K562 (cell line): ENCODE results near the gene PYY. TPM values are rescaled to one million over a fixed set of nuclear protein-coding genes. Genes with fewer than 3 reads are reported as not detected.

ENCODE experiments used
- BMI1 ChIP-seq: fragments of 150-350 bp; IDR thresholded peaks from 2 replicates; pipeline ENCODE4 v1.6.1; 2014; ENCODE audit warnings: low read length
- CEBPB ChIP-seq: fragments of 450-650 bp; IDR thresholded peaks from 2 replicates; pipeline ENCODE4 v1.6.1; 2016; ENCODE audit warnings: missing genetic modification characterization, missing compliant biosample characterization
- GATA2 ChIP-seq: sonication (generic); formaldehyde crosslinking; IDR thresholded peaks from 2 replicates; pipeline ENCODE4 v1.4.0; 2020; ENCODE audit warnings: mild to moderate bottlenecking, missing genetic modification reagents
- MEIS2 ChIP-seq: fragments of 450-650 bp; IDR thresholded peaks from 2 replicates; pipeline ENCODE4 v1.6.1; 2014; ENCODE audit warnings: mild to moderate bottlenecking; ENCODE audit not compliant: partially characterized antibody
- NCOA1 ChIP-seq: fragments of 450-650 bp; IDR thresholded peaks from 2 replicates; pipeline ENCODE4 v1.6.1; 2016; ENCODE audit warnings: low read depth
- NR1H2 ChIP-seq: sonication (generic); formaldehyde crosslinking; IDR thresholded peaks from 2 replicates; pipeline ENCODE4 v1.4.0; 2020; ENCODE audit warnings: mild to moderate bottlenecking, missing genetic modification reagents
- NUFIP1 ChIP-seq: fragments of 450-650 bp; IDR thresholded peaks from 2 replicates; pipeline ENCODE4 v1.6.1; 2018; ENCODE audit not compliant: partially characterized antibody
- POLR2A ChIP-seq: fragments of 450-650 bp; conservative IDR thresholded peaks from 2 replicates; pipeline ENCODE4 v1.6.1; 2016
- POLR3G ChIP-seq: IDR thresholded peaks from 2 replicates; pipeline ENCODE4 v1.6.1; 2011; ENCODE audit not compliant: insufficient read length, insufficient replicate concordance; ENCODE audit errors: extremely low read depth
- RBM22 ChIP-seq: fragments of 200-400 bp; formaldehyde crosslinking; IDR thresholded peaks from 2 replicates; pipeline ENCODE4 v1.6.1; 2018; ENCODE audit warnings: low read length, low read depth; ENCODE audit not compliant: poor library complexity, severe bottlenecking
- SAFB2 ChIP-seq: fragments of 200-400 bp; formaldehyde crosslinking; IDR thresholded peaks from 2 replicates; pipeline ENCODE4 v1.6.1; 2018; ENCODE audit warnings: borderline replicate concordance, low read length, low read depth, moderate library complexity; ENCODE audit not compliant: severe bottlenecking
- SRF ChIP-seq, 2 experiments: fragments of 250-450, 450-650 bp in 1 of 2; sonication (Bioruptor Pico) in 1 of 2; sonication (generic) in 1 of 2; formaldehyde crosslinking; IDR thresholded peaks; 2 replicates each; pipeline versions ENCODE4 v1.5.0 to v1.5.1; 2020 to 2022; ENCODE audit warnings: mild to moderate bottlenecking in 1 of 2, missing genetic modification reagents in 1 of 2
- TAF9B ChIP-seq: fragments of 450-650 bp; IDR thresholded peaks from 2 replicates; pipeline ENCODE4 v1.6.1; 2018; ENCODE audit warnings: mild to moderate bottlenecking; ENCODE audit not compliant: partially characterized antibody
- TBL1XR1 ChIP-seq, 2 experiments: IDR thresholded peaks; 2 replicates each; pipeline ENCODE4 v1.6.1; 2012; ENCODE audit warnings: improper control_type of control experiment in 2 of 2, low read length in 2 of 2, mild to moderate bottlenecking in 1 of 2
- THRB ChIP-seq: fragments of 450-650 bp; formaldehyde crosslinking; conservative IDR thresholded peaks from 2 replicates; pipeline ENCODE4 v1.4.0; 2022; ENCODE audit warnings: mild to moderate bottlenecking, missing genetic modification characterization
- TSC22D4 ChIP-seq: fragments of 450-650 bp; IDR thresholded peaks from 2 replicates; pipeline ENCODE4 v1.6.1; 2016; ENCODE audit warnings: missing genetic modification characterization, missing biosample characterization, control low read depth
- XRCC5 ChIP-seq: fragments of 200-400 bp; formaldehyde crosslinking; IDR thresholded peaks from 2 replicates; pipeline ENCODE4 v1.6.1; 2017; ENCODE audit warnings: low read depth, mild to moderate bottlenecking, low read length
- ZBTB8A ChIP-seq: fragments of 450-650 bp; IDR thresholded peaks from 2 replicates; pipeline ENCODE4 v1.6.1; 2018; ENCODE audit warnings: mild to moderate bottlenecking, moderate library complexity; ENCODE audit not compliant: partially characterized antibody
- ZNF324 ChIP-seq: fragments of 250-450 bp; sonication (Bioruptor Pico); IDR thresholded peaks from 2 replicates; pipeline ENCODE4 v1.4.0; 2020; ENCODE audit warnings: mild to moderate bottlenecking
- ZSCAN29 ChIP-seq: fragments of 450-650 bp; IDR thresholded peaks from 2 replicates; pipeline ENCODE4 v1.6.1; 2017
- polyA plus RNA-seq, 8 experiments: library from polyadenylated mRNA; depleted of rRNA in 4 of 8; stranded (reverse) in 5 of 8; unstranded in 3 of 8; fragments of >200 nt; fragmentation: Nextera tagmentation in 2 of 8; fragmentation: Illumina TruSeq in 1 of 8; extraction: Ambion mirVana in 2 of 8; extraction: Trizol in 1 of 8; gene quantifications; 2 replicates each; pipeline versions ENCODE4 v1.2.1 to v1.2.3, GENCODE V29; 2011 to 2014; ENCODE audit warnings: inconsistent platforms in 1 of 8, missing spikeins in 1 of 8
- total RNA-seq, 7 experiments: library from RNA; depleted of rRNA in 6 of 7; stranded (reverse); fragments of >200 nt in 6 of 7; fragmentation: Illumina TruSeq in 2 of 7; extraction: Trizol in 2 of 7; gene quantifications; 2 replicates each; pipeline versions ENCODE4 v1.2.1 to v1.2.3, GENCODE V29; 2011 to 2021; ENCODE audit warnings: low replicate concordance in 1 of 7
- TF ChIP-seq, protein P1 (sequence below), 2 experiments: fragments of 150-350 bp in 1 of 2; IDR thresholded peaks; 2 replicates each; pipeline ENCODE4 v1.6.1; 2012 to 2016; ENCODE audit warnings: low read depth in 2 of 2, low read length in 2 of 2, mild to moderate bottlenecking in 1 of 2, moderate library complexity in 1 of 2
- TF ChIP-seq, protein P2 (sequence below): fragments of 450-650 bp; conservative IDR thresholded peaks from 2 replicates; pipeline ENCODE4 v1.6.1; 2016; ENCODE audit warnings: missing genetic modification characterization, low read depth, mild to moderate bottlenecking, control low read depth, missing compliant biosample characterization

PYY gene
- total and polyA plus RNA-seq, 9 of the 15 experiments (the other 6 are each of a cell fraction or from before 2014, with no cell fraction given), result not detected

- TF ChIP-seq, protein P1, sequence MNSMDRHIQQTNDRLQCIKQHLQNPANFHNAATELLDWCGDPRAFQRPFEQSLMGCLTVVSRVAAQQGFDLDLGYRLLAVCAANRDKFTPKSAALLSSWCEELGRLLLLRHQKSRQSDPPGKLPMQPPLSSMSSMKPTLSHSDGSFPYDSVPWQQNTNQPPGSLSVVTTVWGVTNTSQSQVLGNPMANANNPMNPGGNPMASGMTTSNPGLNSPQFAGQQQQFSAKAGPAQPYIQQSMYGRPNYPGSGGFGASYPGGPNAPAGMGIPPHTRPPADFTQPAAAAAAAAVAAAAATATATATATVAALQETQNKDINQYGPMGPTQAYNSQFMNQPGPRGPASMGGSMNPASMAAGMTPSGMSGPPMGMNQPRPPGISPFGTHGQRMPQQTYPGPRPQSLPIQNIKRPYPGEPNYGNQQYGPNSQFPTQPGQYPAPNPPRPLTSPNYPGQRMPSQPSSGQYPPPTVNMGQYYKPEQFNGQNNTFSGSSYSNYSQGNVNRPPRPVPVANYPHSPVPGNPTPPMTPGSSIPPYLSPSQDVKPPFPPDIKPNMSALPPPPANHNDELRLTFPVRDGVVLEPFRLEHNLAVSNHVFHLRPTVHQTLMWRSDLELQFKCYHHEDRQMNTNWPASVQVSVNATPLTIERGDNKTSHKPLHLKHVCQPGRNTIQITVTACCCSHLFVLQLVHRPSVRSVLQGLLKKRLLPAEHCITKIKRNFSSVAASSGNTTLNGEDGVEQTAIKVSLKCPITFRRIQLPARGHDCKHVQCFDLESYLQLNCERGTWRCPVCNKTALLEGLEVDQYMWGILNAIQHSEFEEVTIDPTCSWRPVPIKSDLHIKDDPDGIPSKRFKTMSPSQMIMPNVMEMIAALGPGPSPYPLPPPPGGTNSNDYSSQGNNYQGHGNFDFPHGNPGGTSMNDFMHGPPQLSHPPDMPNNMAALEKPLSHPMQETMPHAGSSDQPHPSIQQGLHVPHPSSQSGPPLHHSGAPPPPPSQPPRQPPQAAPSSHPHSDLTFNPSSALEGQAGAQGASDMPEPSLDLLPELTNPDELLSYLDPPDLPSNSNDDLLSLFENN (IDR thresholded peaks at IDR 0.05; ENCODE audit: low read depth in 2 of 2, low read length in 2 of 2), result peak in 1 of 2 experiments; percentile 58; a peak in 1 of 4 replicates
- peak; percentile 56 for TF ChIP-seq POLR2A
- no peak for TF ChIP-seq ZSCAN29
- no peak for TF ChIP-seq ZBTB8A
- no peak for TF ChIP-seq TSC22D4
- no peak for TF ChIP-seq CEBPB (tag)
- TF ChIP-seq NCOA1, result no peak
- no peak for TF ChIP-seq SAFB2
- no peak for TF ChIP-seq ZNF324 (CRISPR knock-in tag)
- no peak for TF ChIP-seq THRB (CRISPR knock-in tag)
- TF ChIP-seq XRCC5, result no peak
- TF ChIP-seq TAF9B, result no peak
- no peak for TF ChIP-seq BMI1
- TF ChIP-seq, protein P2, sequence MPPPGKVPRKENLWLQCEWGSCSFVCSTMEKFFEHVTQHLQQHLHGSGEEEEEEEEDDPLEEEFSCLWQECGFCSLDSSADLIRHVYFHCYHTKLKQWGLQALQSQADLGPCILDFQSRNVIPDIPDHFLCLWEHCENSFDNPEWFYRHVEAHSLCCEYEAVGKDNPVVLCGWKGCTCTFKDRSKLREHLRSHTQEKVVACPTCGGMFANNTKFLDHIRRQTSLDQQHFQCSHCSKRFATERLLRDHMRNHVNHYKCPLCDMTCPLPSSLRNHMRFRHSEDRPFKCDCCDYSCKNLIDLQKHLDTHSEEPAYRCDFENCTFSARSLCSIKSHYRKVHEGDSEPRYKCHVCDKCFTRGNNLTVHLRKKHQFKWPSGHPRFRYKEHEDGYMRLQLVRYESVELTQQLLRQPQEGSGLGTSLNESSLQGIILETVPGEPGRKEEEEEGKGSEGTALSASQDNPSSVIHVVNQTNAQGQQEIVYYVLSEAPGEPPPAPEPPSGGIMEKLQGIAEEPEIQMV, result no peak
- TF ChIP-seq TBL1XR1 (IDR thresholded peaks at IDR 0.05; ENCODE audit: low read length in 2 of 2), result no peak
- TF ChIP-seq SRF (CRISPR knock-in tag; IDR thresholded peaks at IDR 0.05), result no peak
- peak; percentile 87 for TF ChIP-seq GATA2 (CRISPR knock-in tag)
- TF ChIP-seq RBM22, result no peak
- peak; percentile 89; the same call in 1 of the 2 replicates for TF ChIP-seq NR1H2 (CRISPR knock-in tag)
- no peak for TF ChIP-seq NUFIP1
- TF ChIP-seq MEIS2, result no peak
- no peak for TF ChIP-seq POLR3G
Measured at GRCh38 chr17:43983515-43984411, 30.0 kb upstream of the PYY start (continued).
